OCI-LY1 (cell line): ENCODE results near the gene UBXN1.

Experiments used
- EZH2 ChIP-seq: fragments of 200-600 bp; sonication (generic), shearing (Covaris generic); IDR thresholded peaks from 2 replicates; pipeline ENCODE4 v1.8.0; 2017; ENCODE audit warnings: borderline replicate concordance, mixed run types, mild to moderate bottlenecking, antibody characterized with exemption, low read length, moderate library complexity, mixed read lengths
- TF ChIP-seq, protein P1 (sequence below): fragments of 200-600 bp; sonication (generic), shearing (Covaris generic); IDR thresholded peaks from 2 replicates; pipeline ENCODE4 v1.5.1; 2017; ENCODE audit warnings: mild to moderate bottlenecking, antibody characterized with exemption, low read length, moderate library complexity, mixed read lengths

DNA sequence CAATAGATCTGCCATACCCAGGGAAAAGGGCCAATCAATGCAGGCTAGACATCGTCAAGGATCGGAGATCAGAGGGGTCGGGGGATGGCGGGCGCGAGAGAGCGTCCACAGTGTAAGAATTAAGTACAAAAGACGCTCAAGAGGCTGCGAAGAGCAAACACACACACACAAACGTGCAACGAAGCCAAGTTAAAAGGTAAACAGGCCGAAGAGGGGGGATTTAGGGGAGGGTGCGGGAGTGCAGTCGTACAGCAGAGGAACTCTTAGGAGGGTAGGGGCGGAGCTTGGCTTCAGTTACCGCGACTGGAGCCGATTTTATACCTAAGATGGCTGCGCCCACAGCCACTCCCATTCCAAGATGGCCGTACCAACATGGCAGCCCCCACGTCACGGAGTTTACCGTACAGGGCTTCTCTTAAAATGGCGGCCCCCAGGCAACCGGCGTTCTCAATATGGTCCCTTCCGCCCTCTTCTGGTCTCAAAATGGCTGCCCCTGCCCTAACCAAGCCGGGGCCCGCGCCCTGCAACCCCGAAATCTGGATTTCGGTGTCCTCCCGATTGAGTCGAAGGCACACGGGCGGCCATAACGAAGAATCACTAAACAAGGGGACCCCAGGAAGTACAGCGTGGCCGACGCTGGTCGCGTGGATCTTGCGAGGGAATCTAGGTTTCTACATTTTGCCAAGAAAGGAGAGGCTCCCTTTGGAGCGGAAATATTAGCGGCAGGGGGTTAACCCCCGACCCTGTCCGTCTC lies 30.6 kb upstream of the UBXN1 start:
- TF ChIP-seq, protein P1, sequence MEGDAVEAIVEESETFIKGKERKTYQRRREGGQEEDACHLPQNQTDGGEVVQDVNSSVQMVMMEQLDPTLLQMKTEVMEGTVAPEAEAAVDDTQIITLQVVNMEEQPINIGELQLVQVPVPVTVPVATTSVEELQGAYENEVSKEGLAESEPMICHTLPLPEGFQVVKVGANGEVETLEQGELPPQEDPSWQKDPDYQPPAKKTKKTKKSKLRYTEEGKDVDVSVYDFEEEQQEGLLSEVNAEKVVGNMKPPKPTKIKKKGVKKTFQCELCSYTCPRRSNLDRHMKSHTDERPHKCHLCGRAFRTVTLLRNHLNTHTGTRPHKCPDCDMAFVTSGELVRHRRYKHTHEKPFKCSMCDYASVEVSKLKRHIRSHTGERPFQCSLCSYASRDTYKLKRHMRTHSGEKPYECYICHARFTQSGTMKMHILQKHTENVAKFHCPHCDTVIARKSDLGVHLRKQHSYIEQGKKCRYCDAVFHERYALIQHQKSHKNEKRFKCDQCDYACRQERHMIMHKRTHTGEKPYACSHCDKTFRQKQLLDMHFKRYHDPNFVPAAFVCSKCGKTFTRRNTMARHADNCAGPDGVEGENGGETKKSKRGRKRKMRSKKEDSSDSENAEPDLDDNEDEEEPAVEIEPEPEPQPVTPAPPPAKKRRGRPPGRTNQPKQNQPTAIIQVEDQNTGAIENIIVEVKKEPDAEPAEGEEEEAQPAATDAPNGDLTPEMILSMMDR: no peak
- TF ChIP-seq EZH2: no peak
